ENCODE results near the gene NAP1L1. TPM values are rescaled to one million over a fixed set of nuclear protein-coding genes. Genes with fewer than 3 reads are reported as not detected.
"Not testable (repeated sequence)": the region's sequence is repeated elsewhere in the genome, so short reads cannot be mapped to it uniquely, and the experiment has no call there.

Gene NAP1L1
- total and polyA plus RNA-seq, 10 donors, result 353 to 533 (median 404) TPM

- no peaks in the 10 kb centered on the region for H3K9me3 ChIP-seq
- 61 to 92% (median 73%) methylated on average over 4 of the region's 4 CpGs for WGBS, 5 donors
- intact Hi-C loops (cut with DNase I; ENCODE audit: low total_unique reads), result no loop called here
- no peak for DNase-seq
- H3K27me3 ChIP-seq (replicated peaks in 1 of 7), result peaks cover 0 to 3% (median 0%) of the 10 kb centered on the region in 7 donors
- no peak overlapping the region for H3K4me3 ChIP-seq
- no peak overlapping the region for H3K27ac ChIP-seq
- peaks cover 0 to 6% (median 0%) of the 10 kb centered on the region in 6 donors for H3K4me1 ChIP-seq
- TF ChIP-seq, protein P1, sequence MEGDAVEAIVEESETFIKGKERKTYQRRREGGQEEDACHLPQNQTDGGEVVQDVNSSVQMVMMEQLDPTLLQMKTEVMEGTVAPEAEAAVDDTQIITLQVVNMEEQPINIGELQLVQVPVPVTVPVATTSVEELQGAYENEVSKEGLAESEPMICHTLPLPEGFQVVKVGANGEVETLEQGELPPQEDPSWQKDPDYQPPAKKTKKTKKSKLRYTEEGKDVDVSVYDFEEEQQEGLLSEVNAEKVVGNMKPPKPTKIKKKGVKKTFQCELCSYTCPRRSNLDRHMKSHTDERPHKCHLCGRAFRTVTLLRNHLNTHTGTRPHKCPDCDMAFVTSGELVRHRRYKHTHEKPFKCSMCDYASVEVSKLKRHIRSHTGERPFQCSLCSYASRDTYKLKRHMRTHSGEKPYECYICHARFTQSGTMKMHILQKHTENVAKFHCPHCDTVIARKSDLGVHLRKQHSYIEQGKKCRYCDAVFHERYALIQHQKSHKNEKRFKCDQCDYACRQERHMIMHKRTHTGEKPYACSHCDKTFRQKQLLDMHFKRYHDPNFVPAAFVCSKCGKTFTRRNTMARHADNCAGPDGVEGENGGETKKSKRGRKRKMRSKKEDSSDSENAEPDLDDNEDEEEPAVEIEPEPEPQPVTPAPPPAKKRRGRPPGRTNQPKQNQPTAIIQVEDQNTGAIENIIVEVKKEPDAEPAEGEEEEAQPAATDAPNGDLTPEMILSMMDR (IDR thresholded peaks at IDR 0.05 in 8 of 11, conservative IDR thresholded peaks at IDR 0.05 in 3 of 11), result no peak
- TF ChIP-seq POLR2AphosphoS5 (IDR thresholded peaks at IDR 0.05) (no peak), POLR2A (IDR thresholded peaks at IDR 0.05) (no peak)
- H3K36me3 ChIP-seq, result no peaks in the 10 kb centered on the region
Observed at GRCh38 chr12:75994069-75994740, 90.3 kb downstream of the NAP1L1 start.

DNA sequence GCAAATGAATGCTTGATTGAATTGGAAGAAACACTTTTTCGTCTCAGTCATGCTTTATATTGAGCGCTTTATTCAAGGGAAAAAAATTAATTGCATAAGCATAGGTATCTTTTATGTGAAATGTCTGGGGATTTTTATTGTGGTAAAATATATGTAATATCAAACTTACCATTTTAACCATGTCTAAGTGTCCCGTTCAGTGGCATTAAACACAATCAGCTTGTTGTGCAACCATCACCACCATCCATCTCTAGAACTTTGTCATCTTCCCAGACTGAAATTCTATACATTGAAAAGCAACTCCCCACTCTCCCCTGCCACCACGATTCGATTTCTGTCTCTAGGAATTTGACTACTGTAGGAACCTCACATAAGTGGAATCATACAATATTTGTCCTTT, 92.7 kb downstream of the NAP1L1 start:
- DNase-seq, result no peak
- peaks cover 0 to 10% (median 8%) of the 10 kb centered on the region in 8 donors for H3K9me3 ChIP-seq
- H3K4me1 ChIP-seq, result no peaks in the 10 kb centered on the region
- peaks cover 0 to 3% (median 0%) of the 10 kb centered on the region in 7 donors for H3K27me3 ChIP-seq (replicated peaks in 1 of 7)
- intact Hi-C loops (cut with DNase I; ENCODE audit: low total_unique reads), result no loop called here
- TF ChIP-seq POLR2A (IDR thresholded peaks at IDR 0.05), result no peak
- TF ChIP-seq POLR2AphosphoS5 (IDR thresholded peaks at IDR 0.05), result no peak
- WGBS, 5 donors, result 58 to 74% (median 67%) methylated on average over 5 of the region's 5 CpGs
- no peaks in the 10 kb centered on the region for H3K36me3 ChIP-seq
- no peak overlapping the region for H3K4me3 ChIP-seq
- H3K27ac ChIP-seq, result no peak overlapping the region

- Histone ChIP-seq H3K27ac (no peak overlapping the region), H3K36me3 (no peaks in the 10 kb centered on the region), H3K27me3 (replicated peaks in 1 of 7) (peaks cover 0 to 3% (median 0%) of the 10 kb centered on the region in 7 donors), H3K9me3 (peaks cover 0 to 10% (median 8%) of the 10 kb centered on the region in 8 donors), H3K4me1 (no peaks in the 10 kb centered on the region), H3K4me3 (no peak overlapping the region)
- intact Hi-C loops (cut with DNase I; ENCODE audit: low total_unique reads), result no loop called here
- 82 to 93% (median 88%) methylated on average over 4 of the region's 4 CpGs for WGBS, 5 donors
- TF ChIP-seq POLR2A (IDR thresholded peaks at IDR 0.05) (no peak), POLR2AphosphoS5 (IDR thresholded peaks at IDR 0.05) (no peak)
- TF ChIP-seq, protein P1 (IDR thresholded peaks at IDR 0.05 in 8 of 11, conservative IDR thresholded peaks at IDR 0.05 in 3 of 11), result no peak
- no peak for DNase-seq
Observed at GRCh38 chr12:75990189-75990912, 94.1 kb downstream of the NAP1L1 start.

DNA sequence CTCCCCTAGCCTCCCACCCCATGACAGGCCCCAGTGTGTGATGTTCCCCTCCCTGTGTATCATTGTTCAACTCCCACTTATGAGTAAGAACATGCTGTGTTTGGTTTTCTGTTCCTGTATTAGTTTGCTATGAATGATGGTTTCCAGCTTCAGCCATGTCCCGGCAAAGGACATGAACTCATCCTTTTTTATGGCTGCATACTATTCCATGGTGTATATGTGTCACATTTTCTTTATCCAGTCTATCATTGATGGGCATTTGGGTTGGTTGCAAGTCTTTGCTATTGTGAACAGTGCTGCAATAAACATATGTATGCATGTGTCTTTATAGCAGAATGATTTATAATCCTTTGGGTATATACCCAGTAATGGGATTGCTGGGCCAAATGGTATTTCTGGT, 96.8 kb downstream of the NAP1L1 start:
- H3K4me3 ChIP-seq; H3K9me3 ChIP-seq; DNase-seq; intact Hi-C loops (cut with DNase I; ENCODE audit: low total_unique reads); H3K27me3 ChIP-seq (replicated peaks in 1 of 7); H3K27ac ChIP-seq; H3K36me3 ChIP-seq; H3K4me1 ChIP-seq: not testable (repeated sequence)
- 85 to 100% (median 89%) methylated on average over 1 of the region's 1 CpG for WGBS, 5 donors

Other genes with a start within 250 kb of the NAP1L1 start
- gene PHLDA1, start 52.9 kb downstream of the NAP1L1 start, total RNA-seq, result 10 to 100 TPM in 6 of 7 donors, 1 to 10 TPM in 1; 9.3 to 44.4 (median 23.9) TPM
- gene PHLDA1, start 52.9 kb downstream of the NAP1L1 start, polyA plus RNA-seq, result 1 to 10 TPM; 2.2 to 5.5 (median 2.2) TPM